Right lobe of liver (tissue), 4 donors: ENCODE results near the gene ORC4.

Experiments
- POLR2A ChIP-seq: fragments of 450-650 bp; IDR thresholded peaks from one replicate; pipeline ENCODE4 v1.6.1; 2017; ENCODE audit warnings: antibody characterized with exemption, mild to moderate bottlenecking
- TF ChIP-seq, protein P1 (sequence below), 4 donors: fragments of 200-600 bp in 3 of 4; fragments of 450-650 bp in 1 of 4; IDR thresholded peaks; one replicate each; pipeline versions ENCODE4 v1.5.1 to v1.8.0; 2016 to 2022; ENCODE audit warnings: antibody characterized with exemption in 4 of 4, mild to moderate bottlenecking in 2 of 4
- donor health status: DM: no; HTN: no; CAD: no.
- donor health status: DM: no; HTN: no; CAD: no.
- donor health status: DM: no; HTN: yes; CAD: no.

DNA sequence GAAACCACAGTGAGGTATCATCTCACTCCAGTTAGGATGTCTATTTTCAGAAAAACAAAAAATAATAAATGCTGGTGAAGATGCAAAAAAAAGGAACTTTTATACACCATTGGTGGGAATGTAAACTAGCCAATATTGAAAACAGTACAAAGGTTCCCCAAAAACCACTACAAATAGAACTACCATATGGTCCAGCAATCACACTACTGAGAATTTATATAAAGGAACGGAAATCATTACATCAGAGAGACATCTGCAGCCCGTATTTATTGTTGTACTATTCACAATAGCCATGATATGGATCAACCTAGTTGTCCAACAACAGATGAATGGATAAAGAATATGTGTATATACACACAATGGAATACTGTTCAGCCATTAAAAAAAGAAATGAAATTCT is 52.0 kb downstream of the ORC4 start:
- TF ChIP-seq, protein P1, sequence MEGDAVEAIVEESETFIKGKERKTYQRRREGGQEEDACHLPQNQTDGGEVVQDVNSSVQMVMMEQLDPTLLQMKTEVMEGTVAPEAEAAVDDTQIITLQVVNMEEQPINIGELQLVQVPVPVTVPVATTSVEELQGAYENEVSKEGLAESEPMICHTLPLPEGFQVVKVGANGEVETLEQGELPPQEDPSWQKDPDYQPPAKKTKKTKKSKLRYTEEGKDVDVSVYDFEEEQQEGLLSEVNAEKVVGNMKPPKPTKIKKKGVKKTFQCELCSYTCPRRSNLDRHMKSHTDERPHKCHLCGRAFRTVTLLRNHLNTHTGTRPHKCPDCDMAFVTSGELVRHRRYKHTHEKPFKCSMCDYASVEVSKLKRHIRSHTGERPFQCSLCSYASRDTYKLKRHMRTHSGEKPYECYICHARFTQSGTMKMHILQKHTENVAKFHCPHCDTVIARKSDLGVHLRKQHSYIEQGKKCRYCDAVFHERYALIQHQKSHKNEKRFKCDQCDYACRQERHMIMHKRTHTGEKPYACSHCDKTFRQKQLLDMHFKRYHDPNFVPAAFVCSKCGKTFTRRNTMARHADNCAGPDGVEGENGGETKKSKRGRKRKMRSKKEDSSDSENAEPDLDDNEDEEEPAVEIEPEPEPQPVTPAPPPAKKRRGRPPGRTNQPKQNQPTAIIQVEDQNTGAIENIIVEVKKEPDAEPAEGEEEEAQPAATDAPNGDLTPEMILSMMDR (IDR thresholded peaks at IDR 0.05): no peak
- no peak for TF ChIP-seq POLR2A
